HG02938 (cell line): ENCODE data around the gene ZNF574.
"Not testable (repeated sequence)": the region's sequence is repeated elsewhere in the genome, so short reads cannot be mapped to it uniquely, and the experiment has no call there.

Source experiments
- ATAC-seq: cut with Tn5 transposase; IDR thresholded peaks from one replicate; pipeline ENCODE4 v1.9.1; 2021; ENCODE audit warnings: mild to moderate bottlenecking, moderate library complexity; ENCODE audit not compliant: unreplicated experiment

ZNF574 gene

GRCh38 chr19:42075616-42076379, at the start of gene ZNF574:
ZNF574 (plus strand) TSS chr19:42076166; CDS start chr19:42078607, 2,441 bp downstream.
- peak; percentile 91 for ATAC-seq

- ATAC-seq: no peak
Measured at GRCh38 chr19:42028304-42029216, 47.4 kb upstream of the ZNF574 start.

- ATAC-seq: no peak
Measured at GRCh38 chr19:42030645-42031440, 45.1 kb upstream of the ZNF574 start.

GRCh38 chr19:42032431-42032830, 43.5 kb upstream of the ZNF574 start:
- no peak for ATAC-seq

GRCh38 chr19:42033413-42033812, 42.6 kb upstream of the ZNF574 start:
- no peak for ATAC-seq

GRCh38 chr19:42034640-42035391, 41.1 kb upstream of the ZNF574 start:
- ATAC-seq: not testable (repeated sequence)

- no peak for ATAC-seq
Measured at GRCh38 chr19:42037649-42038048, 38.3 kb upstream of the ZNF574 start.

GRCh38 chr19:42038666-42039065, 37.3 kb upstream of the ZNF574 start:
- ATAC-seq: no peak

- ATAC-seq: no peak
Measured at GRCh38 chr19:42040031-42040430, 35.9 kb upstream of the ZNF574 start.

GRCh38 chr19:42040491-42040890, 35.5 kb upstream of the ZNF574 start:
- not testable (repeated sequence) for ATAC-seq

- no peak for ATAC-seq
Measured at GRCh38 chr19:42042455-42043170, 33.4 kb upstream of the ZNF574 start.

GRCh38 chr19:42045575-42045974, 30.4 kb upstream of the ZNF574 start:
- ATAC-seq: no peak

GRCh38 chr19:42048992-42049391, 27.0 kb upstream of the ZNF574 start:
- ATAC-seq: no peak

GRCh38 chr19:42051166-42052115, 24.5 kb upstream of the ZNF574 start:
- no peak for ATAC-seq

- ATAC-seq: no peak
Measured at GRCh38 chr19:42052241-42052863, 23.6 kb upstream of the ZNF574 start.

GRCh38 chr19:42053037-42053935, 22.7 kb upstream of the ZNF574 start:
- ATAC-seq: no peak

- ATAC-seq: no peak
Measured at GRCh38 chr19:42054205-42054604, 21.8 kb upstream of the ZNF574 start.
